Upper lobe of right lung (tissue), 1 donor: Measurements from ENCODE around the gene NACAD. TPM values are rescaled to one million over a fixed set of nuclear protein-coding genes. Genes with fewer than 3 reads are reported as not detected.

ENCODE experiments used
- ATAC-seq: fragments of 200-7000 bp; cut with Tn5 transposase; one replicate; pipeline ENCODE4 v1.9.1; 2020; ENCODE audit warnings: mild to moderate bottlenecking, moderate library complexity
- DNase-seq: peaks from one replicate; pipeline ENCODE4 v3.0.0-alpha.2; 2020
- H3K27ac ChIP-seq: fragments of 200-600 bp; one replicate; pipeline ENCODE4 v1.8.0; 2022
- H3K27me3 ChIP-seq: fragments of 200-600 bp; one replicate; pipeline ENCODE4 v1.8.0; 2022; ENCODE audit warnings: mild to moderate bottlenecking
- H3K36me3 ChIP-seq: fragments of 200-600 bp; one replicate; pipeline ENCODE4 v1.8.0; 2022
- H3K4me1 ChIP-seq: fragments of 200-600 bp; one replicate; pipeline ENCODE4 v1.8.0; 2022
- H3K4me3 ChIP-seq: fragments of 200-600 bp; one replicate; pipeline ENCODE4 v1.8.0; 2022; ENCODE audit warnings: mild to moderate bottlenecking
- H3K9me3 ChIP-seq: fragments of 200-600 bp; one replicate; pipeline ENCODE4 v1.8.0; 2022
- intact Hi-C: fragments of 100-400 bp; cut with DNase I; formaldehyde crosslinking; loops from one replicate; pipeline ENCODE4 v1.11.0; 2022
- total RNA-seq: library from RNA; stranded (reverse); fragmentation: NEBNext Ultra II Directional; extraction: Animal tissue kit (Norgen Biotek cat#: 25700); gene quantifications from one replicate; pipeline ENCODE4 v1.2.1, GENCODE V29; 2021
- TF ChIP-seq, protein P1 (sequence below): fragments of 200-600 bp; IDR thresholded peaks from one replicate; pipeline ENCODE4 v1.8.0; 2022; ENCODE audit warnings: antibody characterized with exemption
- donor health status: DM: no; HTN: yes; CAD: no; lungs with severe emphysema.

The NACAD gene
- total RNA-seq, 1 donor from 2014 or later: 2.3 TPM

DNA sequence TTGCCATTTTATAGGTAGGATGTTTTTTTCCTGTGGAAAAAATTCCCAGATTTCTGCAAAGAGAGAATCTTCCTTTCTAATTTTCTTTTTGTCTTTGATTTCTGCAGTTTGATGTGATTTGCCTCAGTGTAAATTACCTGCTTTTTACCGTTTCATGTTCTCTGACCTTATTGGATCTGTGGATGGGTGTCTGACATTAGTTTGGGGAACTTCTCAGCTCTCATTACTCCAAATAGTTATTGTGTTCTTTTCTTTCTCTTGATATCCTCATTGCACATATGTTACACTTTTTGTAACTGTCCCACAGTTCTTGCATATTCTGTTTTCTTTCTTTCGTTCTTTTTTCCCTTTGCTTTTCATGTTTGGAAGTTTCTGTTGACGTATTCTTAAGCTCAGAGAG lies 28.5 kb downstream of the NACAD start:
- TF ChIP-seq, protein P1, sequence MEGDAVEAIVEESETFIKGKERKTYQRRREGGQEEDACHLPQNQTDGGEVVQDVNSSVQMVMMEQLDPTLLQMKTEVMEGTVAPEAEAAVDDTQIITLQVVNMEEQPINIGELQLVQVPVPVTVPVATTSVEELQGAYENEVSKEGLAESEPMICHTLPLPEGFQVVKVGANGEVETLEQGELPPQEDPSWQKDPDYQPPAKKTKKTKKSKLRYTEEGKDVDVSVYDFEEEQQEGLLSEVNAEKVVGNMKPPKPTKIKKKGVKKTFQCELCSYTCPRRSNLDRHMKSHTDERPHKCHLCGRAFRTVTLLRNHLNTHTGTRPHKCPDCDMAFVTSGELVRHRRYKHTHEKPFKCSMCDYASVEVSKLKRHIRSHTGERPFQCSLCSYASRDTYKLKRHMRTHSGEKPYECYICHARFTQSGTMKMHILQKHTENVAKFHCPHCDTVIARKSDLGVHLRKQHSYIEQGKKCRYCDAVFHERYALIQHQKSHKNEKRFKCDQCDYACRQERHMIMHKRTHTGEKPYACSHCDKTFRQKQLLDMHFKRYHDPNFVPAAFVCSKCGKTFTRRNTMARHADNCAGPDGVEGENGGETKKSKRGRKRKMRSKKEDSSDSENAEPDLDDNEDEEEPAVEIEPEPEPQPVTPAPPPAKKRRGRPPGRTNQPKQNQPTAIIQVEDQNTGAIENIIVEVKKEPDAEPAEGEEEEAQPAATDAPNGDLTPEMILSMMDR: no peak
- no peak for ATAC-seq
- Histone ChIP-seq H3K36me3 (peaks cover 18% of the 10 kb centered on the region), H3K4me1 (no peaks in the 10 kb centered on the region), H3K27me3 (no peaks in the 10 kb centered on the region), H3K27ac (no peak overlapping the region), H3K4me3 (no peak overlapping the region), H3K9me3 (no peaks in the 10 kb centered on the region)
- intact Hi-C loops: no loop called here
- DNase-seq: no peak

DNA sequence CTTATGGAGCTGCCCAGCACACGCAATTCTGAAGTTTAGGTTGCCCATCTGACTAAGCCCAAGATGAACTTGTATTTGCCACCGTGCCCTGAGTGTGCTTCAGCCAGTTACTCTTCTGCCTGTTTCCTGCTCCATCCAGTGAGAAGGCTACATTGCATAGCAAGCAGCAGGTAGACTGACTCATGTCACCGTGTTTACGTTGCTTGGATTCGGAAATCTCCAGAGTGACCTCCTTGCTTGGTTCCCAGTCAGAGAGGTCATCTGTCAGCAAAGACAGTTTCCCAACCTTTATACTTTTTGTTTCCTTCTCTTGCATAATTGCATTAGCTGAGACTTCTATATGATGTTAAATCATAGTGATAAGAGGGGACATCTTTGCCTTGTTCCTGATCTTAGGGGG lies 30.9 kb downstream of the NACAD start:
- TF ChIP-seq, protein P1: no peak
- Histone ChIP-seq H3K4me1 (no peaks in the 10 kb centered on the region), H3K9me3 (no peaks in the 10 kb centered on the region), H3K36me3 (peaks cover 11% of the 10 kb centered on the region), H3K27ac (no peak overlapping the region), H3K4me3 (no peak overlapping the region), H3K27me3 (no peaks in the 10 kb centered on the region)
- ATAC-seq (no peak), DNase-seq (no peak)
- intact Hi-C loops: no loop called here

DNA sequence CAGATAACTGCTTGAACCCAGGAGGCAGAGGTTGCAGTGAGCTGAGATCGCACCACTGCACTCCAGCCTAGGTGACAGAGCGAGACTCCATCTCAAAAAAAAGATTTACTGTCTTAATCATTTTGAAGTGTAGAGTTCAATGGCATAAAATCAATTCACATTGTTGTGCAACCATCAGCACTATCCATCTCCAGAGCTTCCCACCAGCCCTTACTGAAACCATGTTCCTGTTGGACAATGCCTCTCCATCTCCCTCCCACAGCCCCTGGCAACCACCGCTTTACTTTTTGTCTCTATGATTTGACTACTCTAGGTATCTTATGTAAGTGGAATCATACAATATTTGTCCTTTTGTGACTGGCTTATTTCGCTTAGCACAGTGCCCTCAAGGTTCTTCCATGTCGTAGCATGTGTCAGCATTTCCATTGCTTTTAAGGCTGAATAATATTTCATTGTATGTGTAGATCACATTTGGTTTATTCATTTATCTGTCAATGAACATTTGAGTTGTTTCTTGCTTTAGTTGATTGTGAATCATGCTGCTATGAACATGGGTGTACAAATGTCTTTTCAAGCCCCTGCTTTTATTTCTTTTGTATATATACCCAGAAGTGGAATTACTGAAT lies 33.1 kb downstream of the NACAD start:
- ATAC-seq (no peak), DNase-seq (no peak)
- H3K4me1 ChIP-seq: no peaks in the 10 kb centered on the region
- no peaks in the 10 kb centered on the region for H3K27me3 ChIP-seq
- no peaks in the 10 kb centered on the region for H3K9me3 ChIP-seq
- intact Hi-C loops: no loop called here
- peaks cover 19% of the 10 kb centered on the region for H3K36me3 ChIP-seq
- TF ChIP-seq, protein P1: no peak
- no peak overlapping the region for H3K27ac ChIP-seq
- H3K4me3 ChIP-seq: no peak overlapping the region

DNA sequence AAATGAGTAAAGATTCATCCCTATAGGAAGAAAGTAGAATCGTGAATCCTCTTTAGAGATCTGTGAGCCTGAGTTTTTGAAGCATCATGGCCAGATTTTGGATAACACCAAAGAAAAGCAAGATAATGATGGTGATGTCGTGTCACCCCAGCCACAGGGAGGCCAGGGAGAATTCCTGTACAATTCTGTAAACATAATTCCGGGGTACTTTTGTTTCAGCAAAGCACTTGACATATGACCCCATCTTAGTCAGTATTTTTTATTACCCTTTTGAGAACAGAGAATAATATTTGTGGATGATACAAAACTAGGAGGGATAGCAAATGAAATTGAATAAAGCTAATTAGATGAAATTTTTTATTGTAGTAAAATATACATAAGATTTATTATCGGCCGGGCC lies 33.8 kb downstream of the NACAD start:
- Histone ChIP-seq H3K4me3 (no peak overlapping the region), H3K36me3 (peaks cover 23% of the 10 kb centered on the region), H3K4me1 (no peaks in the 10 kb centered on the region), H3K9me3 (no peaks in the 10 kb centered on the region), H3K27ac (no peak overlapping the region), H3K27me3 (no peaks in the 10 kb centered on the region)
- TF ChIP-seq, protein P1: no peak
- DNase-seq: no peak
- ATAC-seq: no peak
- intact Hi-C loops: no loop called here

DNA sequence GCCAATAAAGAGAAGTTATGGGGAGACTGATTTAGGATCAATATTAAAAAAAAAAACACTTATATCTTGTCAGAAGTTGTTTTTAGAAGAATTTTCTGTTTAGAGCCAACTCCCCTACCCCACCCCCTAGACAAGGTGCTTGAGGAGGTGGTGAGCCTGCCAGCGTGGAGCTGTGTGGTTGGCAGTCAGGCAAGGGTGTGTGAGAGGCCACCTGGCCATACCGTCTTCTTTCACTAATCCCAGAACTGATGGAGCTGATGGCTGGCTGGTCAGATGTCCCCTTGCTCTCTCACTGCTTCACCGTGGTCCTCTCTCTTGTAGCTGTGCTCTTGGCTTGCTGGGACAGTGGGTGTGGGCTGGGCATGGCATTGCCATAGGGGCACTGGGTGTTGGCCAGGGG lies 34.3 kb downstream of the NACAD start:
- Histone ChIP-seq H3K9me3 (no peaks in the 10 kb centered on the region), H3K27ac (no peak overlapping the region), H3K27me3 (no peaks in the 10 kb centered on the region), H3K4me1 (no peaks in the 10 kb centered on the region), H3K4me3 (no peak overlapping the region), H3K36me3 (peaks cover 29% of the 10 kb centered on the region)
- intact Hi-C loops: no loop called here
- ATAC-seq (no peak), DNase-seq (no peak)
- TF ChIP-seq, protein P1: no peak

DNA sequence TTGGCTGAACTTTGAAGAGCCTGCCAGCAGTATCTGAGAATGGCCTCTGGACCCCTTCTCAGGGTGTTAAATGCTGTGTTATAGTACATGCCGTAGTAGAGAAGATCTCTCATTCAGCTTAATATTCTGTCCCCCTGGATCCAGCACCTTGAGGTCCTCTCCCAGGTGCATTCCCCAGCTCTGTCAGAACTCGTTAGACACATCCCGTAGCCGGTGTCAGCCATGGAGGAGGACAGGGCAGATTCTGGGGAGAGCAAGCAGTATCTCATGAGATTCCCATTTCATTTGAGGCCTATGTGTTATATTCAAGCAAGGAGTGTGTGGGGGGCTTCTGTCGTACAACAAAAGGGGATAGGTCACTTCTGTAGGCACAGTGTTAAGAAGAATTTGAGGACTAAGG lies 34.8 kb downstream of the NACAD start:
- no peaks in the 10 kb centered on the region for H3K4me1 ChIP-seq
- no peaks in the 10 kb centered on the region for H3K9me3 ChIP-seq
- intact Hi-C loops: no loop called here
- H3K36me3 ChIP-seq: peaks cover 29% of the 10 kb centered on the region
- H3K27me3 ChIP-seq: no peaks in the 10 kb centered on the region
- no peak overlapping the region for H3K4me3 ChIP-seq
- no peak overlapping the region for H3K27ac ChIP-seq
- ATAC-seq (no peak), DNase-seq (no peak)
- TF ChIP-seq, protein P1: no peak
